GM12891 (cell line): ENCODE measurements around the gene RPS25.
"Not testable (repeated sequence)": the region's sequence is repeated elsewhere in the genome, so short reads cannot be mapped to it uniquely, and the experiment has no call there.

Experiments
- DNase-seq: peaks from one replicate; pipeline ENCODE4 v3.0.0; 2011; ENCODE audit warnings: low spot score; ENCODE audit not compliant: insufficient read length
- FAIRE-seq: peaks from 2 replicates; lab custom pipeline; 2011; peaks lifted over from hg19 to GRCh38; lab: Jason Lieb, UNC
- PAX5 ChIP-seq: IDR thresholded peaks from 2 replicates; pipeline ENCODE4 v1.6.1; 2011; ENCODE audit warnings: low read length, moderate library complexity, mild to moderate bottlenecking; ENCODE audit not compliant: insufficient read depth, severe bottlenecking
- POLR2A ChIP-seq: IDR thresholded peaks from 2 replicates; pipeline ENCODE4 v1.6.1; 2011; ENCODE audit warnings: low read depth, low read length, control low read depth
- POLR2AphosphoS5 ChIP-seq: IDR thresholded peaks from 2 replicates; pipeline ENCODE4 v1.6.1; 2011; ENCODE audit warnings: low read depth, low read length, control low read depth
- POU2F2 ChIP-seq: IDR thresholded peaks from 2 replicates; pipeline ENCODE4 v1.6.1; 2011; ENCODE audit warnings: low read depth, mild to moderate bottlenecking, control low read depth, low read length, moderate library complexity
- SPI1 ChIP-seq: IDR thresholded peaks from 2 replicates; pipeline ENCODE4 v1.6.1; 2011; ENCODE audit warnings: low read depth, low read length, control low read depth
- TAF1 ChIP-seq: IDR thresholded peaks from 2 replicates; pipeline ENCODE4 v1.6.1; 2011; ENCODE audit warnings: low read depth, low read length, control low read depth

The RPS25 gene

GRCh38 chr11:118975771-118976709, 42.1 kb downstream of the RPS25 start:
- no peak for TF ChIP-seq POU2F2
- no peak for TF ChIP-seq PAX5
- TF ChIP-seq POLR2A = no peak
- TF ChIP-seq TAF1 = no peak
- TF ChIP-seq SPI1 = no peak
- no peak for TF ChIP-seq POLR2AphosphoS5
- DNase-seq = no peak
- FAIRE-seq = no peak

- no peak for DNase-seq
- TF ChIP-seq POU2F2 = no peak
- TF ChIP-seq TAF1 = no peak
- TF ChIP-seq SPI1 = no peak
- TF ChIP-seq POLR2A = no peak
- no peak for TF ChIP-seq POLR2AphosphoS5
- no peak for TF ChIP-seq PAX5
- FAIRE-seq = no peak
Observed at GRCh38 chr11:118973985-118974384, 44.2 kb downstream of the RPS25 start.

- no peak for DNase-seq
- TF ChIP-seq POU2F2 (no peak), PAX5 (no peak), SPI1 (no peak), TAF1 (no peak), POLR2A (no peak), POLR2AphosphoS5 (no peak)
- no peak for FAIRE-seq
Observed at GRCh38 chr11:118971646-118972045, 46.5 kb downstream of the RPS25 start, which contains the start of gene FOXR1. Gene FOXR1 (plus strand): TSS chr11:118971761. CDS start chr11:118971932, 171 bp downstream.

- not testable (repeated sequence) for DNase-seq, FAIRE-seq
Observed at GRCh38 chr11:118969508-118969907, 48.6 kb downstream of the RPS25 start.
